NCI-H2107 treated with DMSO at 0.1 percent for 48 hours (cell line): ENCODE data around the gene KRT25.

Experiments used
- DNase-seq: peaks from one replicate; lab custom pipeline; 2025; ENCODE audit not compliant: unreplicated experiment; lab: John Stamatoyannopoulos, UW

KRT25 gene

DNA sequence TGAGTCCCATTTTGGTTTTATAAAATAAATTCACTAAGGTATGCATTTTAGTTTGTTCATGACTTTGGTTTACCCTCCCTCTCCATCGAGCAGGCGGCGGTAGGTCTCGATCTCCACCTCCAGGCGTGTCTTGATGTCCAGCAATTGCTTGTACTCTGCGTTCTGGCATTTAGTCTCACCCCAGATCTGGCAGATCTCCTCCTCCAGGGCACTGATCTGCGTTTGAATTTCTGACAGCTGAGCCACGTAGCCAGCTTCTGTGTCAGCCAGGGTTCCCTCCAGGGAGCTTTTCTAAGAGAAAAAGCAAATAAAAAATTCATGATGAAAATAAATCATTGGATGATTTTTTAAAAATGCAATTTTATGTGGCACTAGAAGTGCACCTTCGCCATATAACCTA, 55.8 kb downstream of the KRT25 start:
- no peak for DNase-seq
